GM12801 (cell line): ENCODE results near the gene C22orf42.

Experiments used
- TF ChIP-seq, protein P1 (sequence below): IDR thresholded peaks from one replicate; pipeline ENCODE4 v1.5.1; 2011; ENCODE audit warnings: control low read depth; ENCODE audit not compliant: insufficient read length; ENCODE audit errors: extremely low read depth

Gene C22orf42

DNA sequence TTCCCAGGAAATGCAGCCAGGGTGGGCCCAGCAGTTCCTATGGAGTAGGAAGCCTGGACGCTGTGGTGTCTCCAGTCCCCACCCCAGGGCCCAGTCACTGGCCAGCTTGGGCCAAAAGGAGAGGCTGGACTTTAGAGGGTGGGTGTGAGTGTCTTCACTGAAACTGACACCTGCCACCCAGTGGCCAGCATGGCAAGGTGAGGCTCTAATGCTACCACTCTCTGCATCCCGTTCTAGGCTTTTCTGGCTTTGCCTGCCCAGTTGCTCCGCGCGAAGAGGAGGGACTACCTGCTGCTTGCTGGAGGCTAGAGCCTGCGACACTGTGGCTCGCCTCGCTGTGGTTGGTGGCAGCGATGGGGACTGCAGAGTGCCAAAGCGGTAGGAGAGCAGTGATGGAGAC is 35.4 kb downstream of the C22orf42 start:
- TF ChIP-seq, protein P1, sequence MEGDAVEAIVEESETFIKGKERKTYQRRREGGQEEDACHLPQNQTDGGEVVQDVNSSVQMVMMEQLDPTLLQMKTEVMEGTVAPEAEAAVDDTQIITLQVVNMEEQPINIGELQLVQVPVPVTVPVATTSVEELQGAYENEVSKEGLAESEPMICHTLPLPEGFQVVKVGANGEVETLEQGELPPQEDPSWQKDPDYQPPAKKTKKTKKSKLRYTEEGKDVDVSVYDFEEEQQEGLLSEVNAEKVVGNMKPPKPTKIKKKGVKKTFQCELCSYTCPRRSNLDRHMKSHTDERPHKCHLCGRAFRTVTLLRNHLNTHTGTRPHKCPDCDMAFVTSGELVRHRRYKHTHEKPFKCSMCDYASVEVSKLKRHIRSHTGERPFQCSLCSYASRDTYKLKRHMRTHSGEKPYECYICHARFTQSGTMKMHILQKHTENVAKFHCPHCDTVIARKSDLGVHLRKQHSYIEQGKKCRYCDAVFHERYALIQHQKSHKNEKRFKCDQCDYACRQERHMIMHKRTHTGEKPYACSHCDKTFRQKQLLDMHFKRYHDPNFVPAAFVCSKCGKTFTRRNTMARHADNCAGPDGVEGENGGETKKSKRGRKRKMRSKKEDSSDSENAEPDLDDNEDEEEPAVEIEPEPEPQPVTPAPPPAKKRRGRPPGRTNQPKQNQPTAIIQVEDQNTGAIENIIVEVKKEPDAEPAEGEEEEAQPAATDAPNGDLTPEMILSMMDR, result no peak

DNA sequence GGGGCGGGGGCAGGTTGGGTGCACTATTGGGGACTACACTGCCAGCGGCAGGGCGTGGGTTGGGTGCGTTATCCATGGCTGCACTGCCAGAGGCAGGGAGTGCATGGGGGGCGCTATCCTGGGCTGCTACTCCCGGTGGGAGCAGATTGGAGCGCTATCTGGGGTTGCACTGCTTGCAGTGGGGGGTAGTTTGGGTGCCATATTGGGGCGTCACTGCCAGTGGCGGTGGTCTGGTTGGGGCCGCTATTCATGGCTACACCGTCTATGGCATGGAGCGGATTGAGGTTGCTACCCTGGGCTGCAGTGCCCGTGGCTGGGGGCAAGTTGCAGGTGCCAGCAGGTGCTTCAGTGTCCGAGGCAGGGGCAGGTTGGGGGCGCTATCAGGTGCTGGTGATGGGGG is 36.2 kb downstream of the C22orf42 start:
- TF ChIP-seq, protein P1, result no peak

DNA sequence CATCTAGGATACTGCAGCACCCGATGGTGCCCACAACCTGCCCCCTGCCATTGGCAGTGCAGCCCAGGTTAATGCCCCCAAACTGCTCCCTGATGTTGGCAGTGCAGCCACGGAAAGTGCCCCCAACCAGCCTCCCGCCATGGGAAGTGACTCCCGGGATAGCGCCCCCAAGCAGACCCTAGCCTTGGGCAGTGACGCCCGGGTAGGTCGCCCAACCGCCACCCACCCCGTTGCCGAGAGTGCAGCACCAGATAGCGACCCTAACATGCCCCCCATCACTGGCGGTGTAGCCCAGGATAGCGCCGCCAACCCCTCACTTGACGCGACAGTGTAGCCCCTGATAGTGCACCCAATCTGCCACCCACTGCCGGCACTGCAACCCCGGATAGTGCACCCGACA is 38.5 kb downstream of the C22orf42 start:
- TF ChIP-seq, protein P1, result no peak

DNA sequence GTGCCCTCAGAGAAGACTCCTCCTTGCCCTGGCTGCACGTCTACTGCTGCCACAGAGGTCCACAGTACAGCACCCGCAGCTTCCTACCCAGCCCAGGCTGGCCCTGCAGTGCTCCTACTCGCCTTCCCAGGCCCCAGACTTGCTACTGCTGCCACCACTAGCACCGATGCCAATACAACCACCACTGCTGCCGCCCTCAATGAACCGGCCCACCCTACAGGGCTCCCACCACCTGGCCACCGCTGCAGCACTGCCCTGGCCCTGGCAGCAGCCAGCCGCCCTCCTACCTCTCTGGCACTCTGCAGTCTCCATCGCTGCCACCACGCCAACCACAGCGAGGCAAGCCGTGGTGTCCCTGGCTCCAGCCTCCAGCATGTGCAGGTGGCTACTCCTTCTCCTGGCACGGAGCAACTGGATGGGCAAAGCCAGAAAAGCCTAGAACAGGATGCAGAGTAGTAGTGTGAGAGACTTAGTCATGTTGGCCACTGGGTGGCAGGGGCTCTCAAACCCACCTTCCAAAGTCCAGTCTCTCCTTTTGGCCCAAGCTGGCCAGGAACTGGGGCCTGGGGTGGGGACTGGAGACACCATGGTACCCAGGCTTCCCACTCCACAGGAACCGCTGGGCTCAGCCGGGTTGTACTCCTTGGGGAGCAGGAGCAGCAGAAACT is 39.4 kb downstream of the C22orf42 start:
- TF ChIP-seq, protein P1, result no peak

DNA sequence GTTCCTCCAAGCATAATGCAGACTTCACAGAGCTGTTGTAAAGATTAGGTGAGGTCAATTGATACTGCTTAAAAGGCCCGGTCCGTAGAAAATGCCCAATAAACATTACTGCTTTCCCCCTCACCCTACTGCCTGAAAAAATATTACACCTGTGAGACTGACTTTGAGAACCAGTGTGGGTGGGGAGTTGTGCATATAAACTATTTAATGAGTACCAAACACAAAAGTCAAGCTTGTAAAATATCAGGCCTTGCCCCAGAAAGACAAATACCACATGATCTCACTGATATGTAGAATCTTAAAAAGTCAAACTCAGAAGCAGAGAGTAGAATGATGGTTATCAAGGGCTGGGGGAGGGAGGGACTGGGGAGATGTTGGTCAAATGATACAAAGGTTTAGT is 46.7 kb downstream of the C22orf42 start:
- TF ChIP-seq, protein P1, result no peak

DNA sequence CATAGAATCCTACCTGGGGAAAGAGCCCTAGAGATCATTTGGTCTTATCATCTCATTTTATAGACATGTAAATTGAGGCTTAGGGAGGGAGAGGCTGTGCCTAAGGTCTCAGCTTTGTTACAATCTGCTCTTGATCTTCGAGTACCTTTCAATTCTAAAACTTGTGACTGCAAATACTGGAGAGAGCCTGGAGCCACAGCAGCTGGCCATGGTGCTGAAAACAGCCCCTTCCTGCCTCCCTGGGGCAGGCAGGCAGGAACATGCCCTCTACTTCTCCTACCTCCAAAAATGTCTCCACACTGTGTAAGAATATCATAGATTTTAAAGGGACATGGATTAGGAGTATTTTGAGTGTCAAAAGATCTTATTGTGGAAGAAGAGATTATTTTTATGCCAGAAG is 52.2 kb downstream of the C22orf42 start:
- TF ChIP-seq, protein P1, result no peak

DNA sequence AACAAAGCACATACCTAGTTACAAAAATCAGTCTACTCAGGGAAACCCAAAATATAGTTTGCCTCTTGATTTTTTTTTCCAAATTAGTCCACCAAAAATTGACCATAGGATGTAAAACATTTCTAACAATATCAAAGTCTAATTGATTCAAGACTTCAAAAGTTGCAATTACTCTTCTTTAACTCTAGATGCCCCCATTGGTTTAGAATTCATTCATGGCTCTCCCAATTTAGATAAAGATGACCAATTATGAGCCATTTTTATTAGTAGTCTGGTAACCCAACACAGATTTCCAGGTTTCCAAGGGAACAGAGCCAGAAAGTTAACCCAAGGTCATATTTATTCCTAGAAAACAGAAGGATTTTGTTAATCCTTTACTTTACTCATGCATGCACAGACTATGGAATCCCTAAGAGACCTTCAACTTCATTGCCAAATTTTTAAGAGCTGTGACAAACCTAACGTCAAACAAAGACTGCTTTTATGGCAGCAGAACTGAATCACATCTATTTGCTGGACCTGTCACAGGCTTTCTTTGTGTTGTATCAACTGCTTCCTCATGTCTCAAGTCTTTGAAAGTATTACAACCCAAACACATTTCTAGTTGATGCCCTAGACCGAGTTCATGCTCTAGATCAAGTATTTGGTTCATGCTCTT is 55.3 kb downstream of the C22orf42 start:
- TF ChIP-seq, protein P1, result no peak
